Naive thymus-derived CD8-positive, alpha-beta T cell (primary cell): ENCODE results near the gene SUMF2. TPM values are rescaled to one million over a fixed set of nuclear protein-coding genes. Genes with fewer than 3 reads are reported as not detected.
A peak's percentile ranks its signal among the peaks of the same experiment; 100 is the strongest.
"Not testable (repeated sequence)": the region's sequence is repeated elsewhere in the genome, so short reads cannot be mapped to it uniquely, and the experiment has no call there.

Experiments used
- ATAC-seq, 2 donors: fragments of 150-1000 bp; cut with Tn5 transposase in 1 of 2; sonication (Bioruptor Pico), chemical (Tn5 transposase) in 1 of 2; 1 replicate in 1 of 2; 2 replicates in 1 of 2; pipeline ENCODE4 v1.10.0; 2021; ENCODE audit warnings: mild to moderate bottlenecking in 2 of 2, moderate library complexity in 2 of 2
- POLR2A ChIA-PET: fragments of 350-600 bp; sonication (Branson Sonifier 250); formaldehyde crosslinking; loops from one replicate; lab custom pipeline; 2021; ENCODE audit warnings: antibody characterized with exemption; lab: Charles Lee
- DNase-seq, 10 donors: peaks; one replicate each; pipeline versions ENCODE4 v3.0.0 to v3.0.0-alpha.2; 2020 to 2022
- H3K27ac Mint-ChIP-seq, 10 donors: one replicate each; pipeline ENCODE4 v1.8.0; 2020 to 2022; ENCODE audit warnings: mild to moderate bottlenecking in 10 of 10, mixed read lengths in 10 of 10, moderate library complexity in 4 of 10, inconsistent platforms in 1 of 10
- H3K27me3 Mint-ChIP-seq, 5 donors: one replicate each; pipeline ENCODE4 v1.8.0; 2021 to 2022; ENCODE audit warnings: mixed read lengths in 5 of 5
- H3K36me3 Mint-ChIP-seq, 3 donors: one replicate each; pipeline ENCODE4 v1.8.0; 2020 to 2022; ENCODE audit warnings: mixed read lengths in 3 of 3, mild to moderate bottlenecking in 2 of 3, inconsistent platforms in 1 of 3
- H3K4me1 Mint-ChIP-seq, 4 donors: one replicate each; pipeline ENCODE4 v1.8.0; 2021 to 2022; ENCODE audit warnings: mixed read lengths in 4 of 4
- H3K4me3 Mint-ChIP-seq, 10 donors: one replicate each; pipeline ENCODE4 v1.8.0; 2020 to 2022; ENCODE audit warnings: mild to moderate bottlenecking in 10 of 10, mixed read lengths in 10 of 10, moderate library complexity in 6 of 10, inconsistent platforms in 1 of 10
- H3K9me3 Mint-ChIP-seq, 9 donors: one replicate each; pipeline ENCODE4 v1.8.0; 2020 to 2022; ENCODE audit warnings: mixed read lengths in 9 of 9, mild to moderate bottlenecking in 3 of 9, inconsistent platforms in 1 of 9, moderate library complexity in 1 of 9
- polyA plus RNA-seq, 3 donors: library from polyadenylated mRNA; unstranded; fragments of 300-500 nt; fragmentation: Illumina TruSeq; gene quantifications; one replicate each; pipeline ENCODE4 v1.2.3, GENCODE V29; 2021
- total RNA-seq, 8 experiments: library from RNA in 2 of 8; stranded (reverse) in 2 of 8; gene quantifications; one replicate each; pipeline ENCODE4 v1.2.3 and lab custom pipeline; 2021 to 2026

SUMF2 gene
- total and polyA plus RNA-seq, 5 experiments from 2014 or later, result 135 to 176 (median 168) TPM

DNA sequence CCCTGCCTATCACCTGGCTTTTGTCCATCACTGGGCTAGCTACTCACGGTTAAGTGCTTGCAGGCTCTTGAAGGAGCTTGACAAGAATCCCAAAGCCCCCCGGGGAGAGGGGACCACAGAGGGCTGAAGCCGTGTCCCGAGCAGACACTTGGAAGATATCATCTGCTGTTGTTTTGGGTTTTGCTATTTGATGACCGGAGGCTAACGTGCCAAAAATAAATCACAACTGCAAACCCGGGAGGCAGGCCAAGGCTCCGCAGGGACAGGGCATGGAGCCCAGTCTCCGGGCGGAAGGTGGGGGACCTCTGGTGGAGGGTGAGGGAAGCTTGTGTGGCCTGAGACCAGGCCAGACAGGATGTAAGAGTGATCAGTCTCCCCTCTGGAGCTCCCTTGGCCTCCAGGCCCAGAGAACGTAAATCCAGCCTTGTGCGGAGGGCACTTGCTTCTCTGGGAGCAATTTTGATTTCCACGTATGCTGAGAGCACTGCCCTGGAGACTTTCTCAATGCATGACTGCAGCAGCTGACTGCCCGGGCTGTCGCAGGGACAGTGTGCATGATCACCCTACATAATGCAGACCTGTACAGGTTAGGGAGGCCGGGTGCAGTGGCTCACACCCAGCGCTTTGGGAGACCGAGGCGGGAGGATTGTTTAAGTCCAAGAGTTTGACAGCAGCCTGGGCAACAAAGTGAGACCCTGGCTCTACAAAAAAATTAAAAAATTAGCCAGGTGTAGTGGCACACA lies 28.9 kb downstream of the SUMF2 start, which contains the start of gene PHKG1:
Gene PHKG1, minus strand, starts transcription at position 164 of the 743 bp plus-strand sequence. CDS start 4,011 bp downstream, outside the sequence.
- no peaks in the 10 kb centered on the region for H3K4me1 Mint-ChIP-seq
- DNase-seq, result no peak
- peaks cover 0 to 13% (median 4%) of the 10 kb centered on the region in 3 donors for H3K36me3 Mint-ChIP-seq
- H3K9me3 Mint-ChIP-seq, result no peaks in the 10 kb centered on the region
- H3K27me3 Mint-ChIP-seq, result no peaks in the 10 kb centered on the region
- POLR2A ChIA-PET, result no interaction called here
- H3K27ac Mint-ChIP-seq, result peak within 1 kb of the TSS in 5 of 10 donors; percentile 9 to 72 (median 24)
- ATAC-seq, result peak in 1 of 2 donors; percentile 31
- H3K4me3 Mint-ChIP-seq, result no peak within 1 kb of the TSS

- H3K9me3 Mint-ChIP-seq, result no peaks in the 10 kb centered on the region
- no peaks in the 10 kb centered on the region for H3K27me3 Mint-ChIP-seq
- peaks cover 2 to 5% (median 3%) of the 10 kb centered on the region in 4 donors for H3K4me1 Mint-ChIP-seq
- H3K36me3 Mint-ChIP-seq, result peaks cover 0 to 38% (median 8%) of the 10 kb centered on the region in 3 donors
- ATAC-seq (no peak), DNase-seq (no peak)
- POLR2A ChIA-PET, result no interaction called here
- H3K27ac Mint-ChIP-seq, result no peak overlapping the region
- H3K4me3 Mint-ChIP-seq, result no peak overlapping the region
Measured at GRCh38 chr7:56097700-56098099, 33.6 kb downstream of the SUMF2 start.

DNA sequence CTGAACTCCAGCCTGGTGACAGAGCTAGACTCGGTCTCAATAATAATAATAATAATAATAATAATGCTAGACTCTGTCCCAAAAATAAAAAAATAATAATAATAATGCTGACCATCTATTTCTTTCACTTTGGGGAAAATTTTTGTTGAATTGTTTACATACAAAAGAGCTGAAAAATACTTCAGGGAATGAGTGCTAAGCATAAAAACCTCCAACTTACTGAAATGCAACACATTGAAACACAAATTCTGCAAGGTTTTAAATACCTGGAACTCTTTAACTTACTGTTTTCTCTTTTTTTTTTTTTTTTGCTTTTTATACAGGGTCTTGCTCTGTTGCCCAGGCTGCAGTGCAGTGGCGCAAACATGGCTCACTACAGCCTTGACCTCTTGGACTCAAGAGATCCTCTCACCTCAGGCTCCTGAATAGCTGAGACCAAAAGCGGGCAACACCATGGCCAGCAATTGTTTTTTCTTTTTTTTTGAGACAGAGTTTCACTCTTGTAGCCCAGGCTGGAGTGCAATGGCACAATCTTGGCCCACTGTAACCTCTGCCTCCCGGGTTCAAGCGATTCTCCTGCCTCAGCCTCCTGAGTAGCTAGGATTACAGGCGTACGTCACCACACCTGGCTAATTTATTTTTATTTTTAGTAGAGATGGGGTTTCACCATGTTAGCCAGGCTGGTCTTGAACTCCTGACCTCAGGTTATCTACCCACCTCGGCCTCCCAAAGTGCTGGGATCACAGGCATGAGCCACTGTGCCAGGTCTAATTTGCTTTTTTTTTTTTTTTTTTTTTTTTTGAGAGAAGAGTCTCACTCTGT lies 34.3 kb downstream of the SUMF2 start:
- H3K4me1 Mint-ChIP-seq, H3K27ac Mint-ChIP-seq, ATAC-seq, DNase-seq, H3K27me3 Mint-ChIP-seq, H3K4me3 Mint-ChIP-seq, H3K9me3 Mint-ChIP-seq, POLR2A ChIA-PET: not testable (repeated sequence)
- H3K36me3 Mint-ChIP-seq, result peaks cover 0 to 42% (median 10%) of the 10 kb centered on the region in 3 donors

- Mint-ChIP-seq H3K36me3 (peaks cover 0 to 54% (median 13%) of the 10 kb centered on the region in 3 donors), H3K9me3 (no peaks in the 10 kb centered on the region), H3K4me1 (peaks cover 5 to 16% (median 10%) of the 10 kb centered on the region in 4 donors), H3K27ac (peak overlapping the region in 3 of 10 donors; percentile 4 to 69 (median 19)), H3K27me3 (no peaks in the 10 kb centered on the region), H3K4me3 (no peak overlapping the region)
- ATAC-seq (peak in 1 of 2 donors; percentile 32), DNase-seq (no peak)
- POLR2A ChIA-PET, result no interaction called here
Measured at GRCh38 chr7:56099653-56100052, 35.6 kb downstream of the SUMF2 start.

- not testable (repeated sequence) for H3K9me3 Mint-ChIP-seq, ATAC-seq, H3K27ac Mint-ChIP-seq, DNase-seq, H3K27me3 Mint-ChIP-seq
- peaks cover 0 to 61% (median 13%) of the 10 kb centered on the region in 3 donors for H3K36me3 Mint-ChIP-seq
- H3K4me3 Mint-ChIP-seq, result peak overlapping the region in 2 of 10 donors; percentile 18 to 97
- POLR2A ChIA-PET, result interaction anchor here (0.7 to 0.9 kb wide), 2 partner anchors 30 to 36 kb away, joined by 3 to 5 read pairs; no protein-coding TSS in a partner anchor
- H3K4me1 Mint-ChIP-seq, result peaks cover 15 to 44% (median 40%) of the 10 kb centered on the region in 4 donors
Measured at GRCh38 chr7:56104138-56104537, 40.1 kb downstream of the SUMF2 start.

DNA sequence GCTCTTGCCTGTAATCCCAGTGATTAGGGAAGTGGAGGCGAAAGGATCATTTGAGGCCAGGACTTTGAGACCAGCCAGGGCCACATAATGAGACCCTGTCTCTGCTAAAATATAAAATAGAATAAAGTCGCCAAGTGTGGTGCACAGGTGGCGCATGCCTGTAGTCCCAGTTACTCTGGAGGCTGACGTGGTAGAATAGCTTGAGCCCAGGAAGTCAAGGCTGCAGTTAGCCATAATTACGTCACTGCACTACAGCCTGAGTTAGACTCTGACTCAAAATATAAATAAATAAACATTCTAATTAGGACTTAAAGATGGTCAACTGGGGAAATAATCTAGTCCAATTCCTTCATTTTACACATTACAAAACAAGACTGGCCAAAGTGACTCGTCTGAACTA lies 41.4 kb downstream of the SUMF2 start:
- H3K4me1 Mint-ChIP-seq, result peaks cover 14 to 44% (median 40%) of the 10 kb centered on the region in 4 donors
- POLR2A ChIA-PET, result interaction anchor here (1.4 to 1.9 kb wide), 5 partner anchors 40 to 740 kb away, joined by 4 to 21 read pairs (median 9); partner anchors contain the start of genes CCT6A, PSPH and SUMF2
- peaks cover 0 to 7% (median 0%) of the 10 kb centered on the region in 9 donors for H3K9me3 Mint-ChIP-seq
- peaks cover 0 to 3% (median 0%) of the 10 kb centered on the region in 5 donors for H3K27me3 Mint-ChIP-seq
- peak overlapping the region; percentile 92 to 98 (median 96) for H3K4me3 Mint-ChIP-seq
- H3K36me3 Mint-ChIP-seq, result peaks cover 0 to 48% (median 13%) of the 10 kb centered on the region in 3 donors
- H3K27ac Mint-ChIP-seq, result peak overlapping the region; percentile 97 to 100 (median 99)
- ATAC-seq (no peak), DNase-seq (peak in 6 of 10 donors; percentile 19 to 55 (median 31))

DNA sequence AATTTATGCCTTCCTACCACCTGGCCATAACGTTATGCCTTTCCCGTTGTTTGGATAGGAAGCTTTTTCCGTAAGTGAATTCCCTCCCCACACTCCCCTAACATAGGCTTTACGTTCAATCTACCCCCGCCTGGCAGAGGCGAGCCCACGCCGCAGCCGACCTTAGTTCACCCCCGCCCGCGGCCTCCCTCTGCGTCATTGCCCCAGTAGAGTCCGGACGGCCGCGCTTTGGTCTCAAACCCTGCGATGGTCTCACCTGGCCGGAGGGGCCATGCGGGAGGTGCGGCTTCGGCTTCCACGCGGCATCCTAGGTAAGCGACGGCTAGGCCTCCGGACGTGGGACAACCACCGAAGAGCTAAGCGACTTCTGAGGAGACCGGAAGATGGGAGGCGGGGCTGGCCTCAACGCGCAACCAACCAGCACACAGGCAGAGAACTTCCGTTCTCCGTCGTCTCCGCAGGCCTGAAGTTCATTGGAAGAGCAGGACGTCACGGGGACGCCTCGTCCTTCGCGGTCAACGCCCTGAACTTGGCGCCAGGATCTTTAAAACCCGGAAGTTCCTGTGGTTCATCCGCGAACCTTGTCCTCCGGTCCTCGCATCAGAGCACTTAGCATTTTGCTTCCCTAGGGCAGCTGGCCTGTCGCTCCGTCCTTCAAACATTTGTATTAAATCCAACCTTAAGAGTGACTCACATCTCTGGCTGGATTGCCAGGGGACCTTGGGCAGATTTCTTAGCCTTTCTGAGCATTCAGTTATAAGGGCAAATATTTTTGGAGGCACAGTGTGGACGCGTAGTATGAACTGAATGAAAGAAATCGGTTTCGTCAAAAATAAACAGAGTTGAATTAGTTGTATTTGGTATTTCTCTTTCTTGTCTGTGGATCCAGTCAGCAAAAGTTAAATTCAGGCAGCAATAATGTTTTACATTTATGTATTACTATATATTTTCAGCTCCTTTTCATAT lies 42.3 kb downstream of the SUMF2 start, which contains the start of gene CHCHD2:
Gene CHCHD2, minus strand, starts transcription at position 369 of the 966 bp plus-strand sequence. Its CDS starts 63 bp downstream, at position 306.
- peaks cover 11 to 44% (median 37%) of the 10 kb centered on the region in 4 donors for H3K4me1 Mint-ChIP-seq
- peak within 1 kb of the TSS; percentile 97 to 100 (median 99) for H3K27ac Mint-ChIP-seq
- DNase-seq (peak; percentile 79 to 97 (median 92)), ATAC-seq (peak; percentile 95 to 97)
- POLR2A ChIA-PET, result interaction anchor here (0.9 to 1.9 kb wide), 12 partner anchors 39 to 740 kb away, joined by 3 to 21 read pairs (median 4); partner anchors contain the start of genes CCT6A, PSPH and SUMF2
- H3K27me3 Mint-ChIP-seq, result peaks cover 0 to 3% (median 0%) of the 10 kb centered on the region in 5 donors
- H3K4me3 Mint-ChIP-seq, result peak within 1 kb of the TSS; percentile 92 to 98 (median 96)
- H3K9me3 Mint-ChIP-seq, result peaks cover 0 to 7% (median 0%) of the 10 kb centered on the region in 9 donors
- peaks cover 0 to 39% (median 11%) of the 10 kb centered on the region in 3 donors for H3K36me3 Mint-ChIP-seq

DNA sequence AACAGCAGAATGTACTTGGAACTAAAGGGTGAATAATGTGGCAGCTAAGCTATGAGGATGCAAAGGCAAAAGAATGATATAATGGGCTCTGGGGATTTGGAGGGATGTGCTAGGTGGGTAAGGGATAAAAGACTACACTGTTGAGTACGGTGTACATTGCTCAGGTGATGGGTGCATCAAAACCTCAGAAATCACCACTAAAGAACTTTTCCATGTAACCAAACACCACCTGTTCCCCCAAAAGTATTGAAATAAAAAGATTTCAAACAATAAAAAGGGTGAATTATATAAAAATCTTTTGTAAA lies 43.8 kb downstream of the SUMF2 start:
- Mint-ChIP-seq H3K9me3 (peaks cover 0 to 7% (median 0%) of the 10 kb centered on the region in 9 donors), H3K27me3 (peaks cover 0 to 3% (median 0%) of the 10 kb centered on the region in 5 donors), H3K4me3 (peak overlapping the region in 8 of 10 donors; percentile 59 to 98 (median 96)), H3K36me3 (peaks cover 0 to 24% (median 7%) of the 10 kb centered on the region in 3 donors), H3K27ac (peak overlapping the region in 9 of 10 donors; percentile 97 to 100 (median 99)), H3K4me1 (peaks cover 11 to 40% (median 37%) of the 10 kb centered on the region in 4 donors)
- ATAC-seq, result no peak
- POLR2A ChIA-PET, result interaction anchor here (0.7 to 1.4 kb wide), 2 partner anchors 18 to 147 kb away, joined by 3 to 4 read pairs; no protein-coding TSS in a partner anchor
- no peak for DNase-seq

GRCh38 chr7:56110611-56111010 lies 46.5 kb downstream of the SUMF2 start:
- ATAC-seq, result no peak
- POLR2A ChIA-PET, result no interaction called here
- Mint-ChIP-seq H3K9me3 (peaks cover 0 to 7% (median 0%) of the 10 kb centered on the region in 9 donors), H3K4me3 (no peak overlapping the region), H3K27ac (no peak overlapping the region), H3K27me3 (peaks cover 0 to 10% (median 4%) of the 10 kb centered on the region in 5 donors), H3K4me1 (peaks cover 9 to 24% (median 22%) of the 10 kb centered on the region in 4 donors), H3K36me3 (peaks cover 0 to 4% (median 4%) of the 10 kb centered on the region in 3 donors)
- DNase-seq, result no peak

DNA sequence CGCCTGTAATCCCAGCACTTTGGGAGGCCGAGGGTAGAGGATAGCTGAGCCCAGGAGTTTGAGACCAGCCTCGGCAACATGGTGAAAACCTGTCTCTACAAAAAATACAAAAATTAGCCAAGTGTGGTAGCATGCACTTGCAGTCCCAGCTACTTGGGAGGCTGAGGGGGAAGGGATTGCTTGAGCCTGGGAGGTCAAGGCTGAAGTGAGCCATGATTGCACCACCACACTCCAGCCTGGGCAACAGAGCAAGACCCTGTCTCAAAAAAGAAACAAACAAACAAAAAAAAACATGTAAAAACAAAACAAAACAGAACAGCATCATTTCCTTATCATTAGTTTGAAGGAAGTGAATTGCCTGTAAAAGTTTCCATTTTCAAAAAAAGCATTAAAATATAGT lies 48.2 kb downstream of the SUMF2 start:
- H3K27ac Mint-ChIP-seq, H3K9me3 Mint-ChIP-seq, H3K4me3 Mint-ChIP-seq, DNase-seq, H3K36me3 Mint-ChIP-seq, ATAC-seq: not testable (repeated sequence)
- POLR2A ChIA-PET, result interaction anchor here (0.7 kb wide), 2 partner anchors 307 to 485 kb away, joined by 4 to 5 read pairs; no protein-coding TSS in a partner anchor
- peaks cover 2 to 11% (median 10%) of the 10 kb centered on the region in 4 donors for H3K4me1 Mint-ChIP-seq
- H3K27me3 Mint-ChIP-seq, result peaks cover 0 to 23% (median 15%) of the 10 kb centered on the region in 5 donors
